Caco-2 (cell line): ENCODE results near the gene SMARCB1. TPM values are rescaled to one million over a fixed set of nuclear protein-coding genes. Genes with fewer than 3 reads are reported as not detected.

Experiments used
- BruUV-seq: library from RNA; stranded (reverse); fragments of 400-500 nt; replicated peaks from 2 replicates; lab custom pipeline; 2021; lab: Mats Ljungman, UMichigan
- CTCF ChIA-PET: fragments of 300-600 bp; sonication (Branson Sonifier 250); formaldehyde crosslinking; loops from one replicate; lab custom pipeline; 2022; ENCODE audit warnings: antibody characterized with exemption; lab: Charles Lee
- POLR2A ChIA-PET: fragments of 300-600 bp; sonication (Branson Sonifier 250); formaldehyde crosslinking; loops from one replicate; lab custom pipeline; 2022; ENCODE audit warnings: antibody characterized with exemption; lab: Charles Lee
- DNase-seq, 2 experiments: peaks; one replicate each; pipeline versions ENCODE4 v3.0.0 to v3.0.0-alpha.2; 2020 to 2022
- H3K27me3 ChIP-seq: replicated peaks from 2 replicates; pipeline ENCODE4 v1.6.0; 2011; ENCODE audit warnings: low read length; ENCODE audit not compliant: control insufficient read depth, insufficient read depth
- H3K36me3 ChIP-seq: 2 replicates; pipeline ENCODE4 v1.5.1; 2011; ENCODE audit warnings: low read length; ENCODE audit not compliant: control insufficient read depth, insufficient read depth
- H3K4me1 ChIP-seq: fragments of 250-450 bp; sonication (Bioruptor Pico); 2 replicates; pipeline ENCODE4 v1.5.1; 2020; ENCODE audit warnings: mild to moderate bottlenecking
- H3K4me3 ChIP-seq: 2 replicates; pipeline ENCODE4 v1.5.1; 2011; ENCODE audit warnings: low read depth, mild to moderate bottlenecking, control low read depth, low read length
- H3K9me3 ChIP-seq: fragments of 250-450 bp; sonication (Bioruptor Pico); 2 replicates; pipeline ENCODE4 v1.5.1; 2020; ENCODE audit warnings: mild to moderate bottlenecking, moderate library complexity
- H3K27ac Mint-ChIP-seq: one replicate; pipeline ENCODE4 v1.8.0; 2022; ENCODE audit warnings: mixed read lengths; ENCODE audit not compliant: unreplicated experiment
- H3K27me3 Mint-ChIP-seq: one replicate; pipeline ENCODE4 v1.8.0; 2022; ENCODE audit warnings: mixed read lengths; ENCODE audit not compliant: insufficient read depth, unreplicated experiment
- H3K36me3 Mint-ChIP-seq: one replicate; pipeline ENCODE4 v1.8.0; 2022; ENCODE audit warnings: mild to moderate bottlenecking, mixed read lengths; ENCODE audit not compliant: insufficient read depth, unreplicated experiment
- H3K4me1 Mint-ChIP-seq: one replicate; pipeline ENCODE4 v1.8.0; 2022; ENCODE audit warnings: low read depth, mixed read lengths; ENCODE audit not compliant: unreplicated experiment
- H3K4me3 Mint-ChIP-seq: one replicate; pipeline ENCODE4 v1.8.0; 2022; ENCODE audit warnings: mild to moderate bottlenecking, moderate library complexity, mixed read lengths; ENCODE audit not compliant: unreplicated experiment
- H3K9me3 Mint-ChIP-seq: one replicate; pipeline ENCODE4 v1.8.0; 2022; ENCODE audit warnings: mixed read lengths; ENCODE audit not compliant: unreplicated experiment
- CTCF ChIP-seq, 2 experiments: fragments of 200-600 bp in 1 of 2; IDR thresholded peaks; 1 replicate in 1 of 2; 2 replicates in 1 of 2; pipeline versions ENCODE4 v1.5.1 to v1.8.0; 2011 to 2022; ENCODE audit warnings: antibody characterized with exemption in 1 of 2, control low read depth in 1 of 2, inconsistent platforms in 1 of 2, low read depth in 1 of 2, low read length in 1 of 2, mild to moderate bottlenecking in 1 of 2, moderate library complexity in 1 of 2; ENCODE audit not compliant: insufficient read depth in 1 of 2, severe bottlenecking in 1 of 2, unreplicated experiment in 1 of 2
- intact Hi-C: fragments of 100-400 bp; cut with micrococcal nuclease; formaldehyde crosslinking; loops from one replicate; pipeline ENCODE4 v1.10.0; 2022; ENCODE audit not compliant: unreplicated experiment
- total RNA-seq: library from RNA; stranded (reverse); gene quantifications from 2 replicates; pipeline ENCODE4 v1.2.3, GENCODE V29; 2022

The SMARCB1 gene
- total RNA-seq, 1 experiment from 2014 or later = 157 TPM

- ChIA-PET POLR2A (no interaction called here), CTCF (no interaction called here)
- no peak for TF ChIP-seq CTCF (IDR thresholded peaks at IDR 0.05; ENCODE audit: insufficient read depth in 1 of 2, low read depth in 1 of 2, low read length in 1 of 2, severe bottlenecking in 1 of 2, unreplicated experiment in 1 of 2)
- Histone ChIP-seq H3K27me3 (no peaks in the 10 kb centered on the region), H3K36me3 (no peaks in the 10 kb centered on the region), H3K4me3 (no peak overlapping the region), H3K9me3 (no peaks in the 10 kb centered on the region), H3K4me1 (peaks cover 23% of the 10 kb centered on the region)
- H3K4me1 Mint-ChIP-seq = peaks cover 8% of the 10 kb centered on the region
- DNase-seq = no peak
- H3K27ac Mint-ChIP-seq = no peak overlapping the region
- H3K27me3 Mint-ChIP-seq = no peaks in the 10 kb centered on the region
- peaks cover 5% of the 10 kb centered on the region for H3K36me3 Mint-ChIP-seq
- no peak overlapping the region for H3K4me3 Mint-ChIP-seq
- BruUV-seq = no TSS peak
- intact Hi-C loops = no loop called here
- no peaks in the 10 kb centered on the region for H3K9me3 Mint-ChIP-seq
These were observed 3.3 kb upstream of the SMARCB1 start for GRCh38 chr22:23783265-23784150.

- Mint-ChIP-seq H3K27ac (no peak overlapping the region), H3K27me3 (no peaks in the 10 kb centered on the region), H3K9me3 (no peaks in the 10 kb centered on the region), H3K4me1 (peaks cover 8% of the 10 kb centered on the region), H3K4me3 (no peak overlapping the region), H3K36me3 (peaks cover 5% of the 10 kb centered on the region)
- POLR2A ChIA-PET = no interaction called here
- Histone ChIP-seq H3K36me3 (no peaks in the 10 kb centered on the region), H3K27me3 (no peaks in the 10 kb centered on the region), H3K9me3 (no peaks in the 10 kb centered on the region), H3K4me1 (peaks cover 23% of the 10 kb centered on the region), H3K4me3 (no peak overlapping the region)
- DNase-seq = no peak
- CTCF ChIA-PET = no interaction called here
- TF ChIP-seq CTCF (IDR thresholded peaks at IDR 0.05; ENCODE audit: insufficient read depth in 1 of 2, low read depth in 1 of 2, low read length in 1 of 2, severe bottlenecking in 1 of 2, unreplicated experiment in 1 of 2) = no peak
- intact Hi-C loops = no loop called here
- no TSS peak for BruUV-seq
These were observed 2.5 kb upstream of the SMARCB1 start for GRCh38 chr22:23784215-23784732.

- Mint-ChIP-seq H3K27me3 (no peaks in the 10 kb centered on the region), H3K4me3 (peak overlapping the region; percentile 89), H3K9me3 (no peaks in the 10 kb centered on the region), H3K27ac (peak overlapping the region; percentile 36), H3K4me1 (peaks cover 4% of the 10 kb centered on the region), H3K36me3 (peaks cover 10% of the 10 kb centered on the region)
- Histone ChIP-seq H3K9me3 (no peaks in the 10 kb centered on the region), H3K36me3 (no peaks in the 10 kb centered on the region; the same call in 1 of the 2 replicates), H3K4me3 (peak overlapping the region; percentile 20), H3K27me3 (no peaks in the 10 kb centered on the region), H3K4me1 (peaks cover 20% of the 10 kb centered on the region)
- POLR2A ChIA-PET = no interaction called here
- intact Hi-C loops = loop anchor here (2.0 kb wide), 1 partner anchor 13 kb away; the partner anchor contains the start of gene MMP11
- TF ChIP-seq CTCF (IDR thresholded peaks at IDR 0.05; ENCODE audit: insufficient read depth in 1 of 2, low read depth in 1 of 2, low read length in 1 of 2, severe bottlenecking in 1 of 2, unreplicated experiment in 1 of 2) = no peak
- CTCF ChIA-PET = interaction anchor here (0.6 kb wide), 1 partner anchor 728 kb away, joined by 3 read pairs; no protein-coding TSS in a partner anchor
- DNase-seq = no peak
- BruUV-seq = TSS peak; percentile 87
These were observed 480 bp upstream of the SMARCB1 start for GRCh38 chr22:23786261-23786710.
